ENCODE measurements around the gene ZFYVE28. TPM values are rescaled to one million over a fixed set of nuclear protein-coding genes. Genes with fewer than 3 reads are reported as not detected.
A peak's percentile ranks its signal among the peaks of the same experiment; 100 is the strongest.
"Not testable (repeated sequence)": the region's sequence is repeated elsewhere in the genome, so short reads cannot be mapped to it uniquely, and the experiment has no call there.

The ZFYVE28 gene
- total and polyA plus RNA-seq, 5 donors from 2014 or later = 8.5 to 86.4 (median 17.6) TPM

DNA sequence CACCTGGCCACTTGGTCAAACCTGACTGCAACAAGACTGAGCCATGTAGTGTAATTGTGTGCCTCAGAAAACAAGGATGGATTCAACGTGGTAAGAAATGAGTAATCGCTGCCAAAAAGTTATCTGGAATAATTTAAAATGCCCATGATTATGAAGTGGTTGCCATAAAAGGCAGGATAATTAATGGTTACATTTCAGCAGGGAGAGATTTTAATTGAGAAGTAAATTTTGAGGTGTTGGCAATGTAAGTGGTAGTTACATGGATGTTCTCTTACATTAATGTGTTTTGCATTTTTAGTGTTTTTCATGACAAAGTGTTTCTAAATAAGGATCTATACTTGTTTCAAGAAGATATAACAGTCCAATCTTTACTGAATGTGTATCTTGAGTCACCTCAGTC, 192.2 kb downstream of the ZFYVE28 start:
- Histone ChIP-seq H3K27me3 (ENCODE audit: control insufficient read depth, insufficient read depth, low read length) (no peaks in the 10 kb centered on the region), H3K4me1 (ENCODE audit: control insufficient read depth, insufficient read depth, low read length, poor library complexity, severe bottlenecking) (no peaks in the 10 kb centered on the region), H3K9me3 (ENCODE audit: control insufficient read depth in 2 of 2, low read length in 2 of 2) (no peaks in the 10 kb centered on the region), H3K27ac (ENCODE audit: insufficient read depth, low read length, poor library complexity, severe bottlenecking) (no peak overlapping the region), H3K36me3 (ENCODE audit: control insufficient read depth, insufficient read depth, low read length) (peaks cover 23% of the 10 kb centered on the region), H3K4me3 (ENCODE audit: low read depth, low read length) (no peak overlapping the region)
- DNase-seq (no peak), ATAC-seq (ENCODE audit: low read depth in 2 of 2) (no peak)
- Mint-ChIP-seq H3K27ac (no peak overlapping the region), H3K4me3 (no peak overlapping the region), H3K36me3 (peaks cover 19% of the 10 kb centered on the region), H3K9me3 (peaks cover 0 to 1% (median 0%) of the 10 kb centered on the region in 7 donors), H3K4me1 (peaks cover 3 to 21% (median 7%) of the 10 kb centered on the region in 4 donors), H3K27me3 (no peaks in the 10 kb centered on the region)

DNA sequence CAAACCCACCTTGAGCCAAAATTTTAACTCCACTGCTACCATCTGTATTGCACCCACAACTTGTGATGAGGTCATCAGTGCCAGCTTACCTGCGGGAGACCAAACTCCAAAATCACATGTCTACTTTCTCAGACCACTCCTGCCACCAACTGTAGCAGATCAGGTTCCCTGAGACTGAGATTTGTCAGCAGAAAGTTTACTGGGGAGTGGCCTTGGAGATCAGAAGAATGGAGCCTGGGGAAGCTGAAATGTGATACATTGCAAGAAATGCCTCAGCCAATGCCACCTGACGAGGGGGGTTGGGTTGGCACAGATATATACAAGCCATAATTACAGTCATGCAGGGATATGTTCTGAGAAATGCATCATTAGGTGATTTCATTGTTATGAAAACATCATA, 195.6 kb downstream of the ZFYVE28 start:
- Histone ChIP-seq H3K4me3 (ENCODE audit: low read depth, low read length) (no peak overlapping the region), H3K27me3 (ENCODE audit: control insufficient read depth, insufficient read depth, low read length) (no peaks in the 10 kb centered on the region), H3K36me3 (ENCODE audit: control insufficient read depth, insufficient read depth, low read length) (peaks cover 15% of the 10 kb centered on the region), H3K4me1 (ENCODE audit: control insufficient read depth, insufficient read depth, low read length, poor library complexity, severe bottlenecking) (peaks cover 6% of the 10 kb centered on the region), H3K27ac (ENCODE audit: insufficient read depth, low read length, poor library complexity, severe bottlenecking) (no peak overlapping the region), H3K9me3 (ENCODE audit: control insufficient read depth in 2 of 2, low read length in 2 of 2) (no peaks in the 10 kb centered on the region)
- no peaks in the 10 kb centered on the region for H3K9me3 Mint-ChIP-seq
- DNase-seq (no peak), ATAC-seq (ENCODE audit: low read depth in 2 of 2) (no peak)
- H3K27me3 Mint-ChIP-seq = no peaks in the 10 kb centered on the region
- H3K27ac Mint-ChIP-seq = peak overlapping the region in 2 of 3 donors; percentile 38 to 39
- H3K4me3 Mint-ChIP-seq = no peak overlapping the region
- peaks cover 14% of the 10 kb centered on the region for H3K36me3 Mint-ChIP-seq
- H3K4me1 Mint-ChIP-seq = peaks cover 3 to 12% (median 9%) of the 10 kb centered on the region in 4 donors

DNA sequence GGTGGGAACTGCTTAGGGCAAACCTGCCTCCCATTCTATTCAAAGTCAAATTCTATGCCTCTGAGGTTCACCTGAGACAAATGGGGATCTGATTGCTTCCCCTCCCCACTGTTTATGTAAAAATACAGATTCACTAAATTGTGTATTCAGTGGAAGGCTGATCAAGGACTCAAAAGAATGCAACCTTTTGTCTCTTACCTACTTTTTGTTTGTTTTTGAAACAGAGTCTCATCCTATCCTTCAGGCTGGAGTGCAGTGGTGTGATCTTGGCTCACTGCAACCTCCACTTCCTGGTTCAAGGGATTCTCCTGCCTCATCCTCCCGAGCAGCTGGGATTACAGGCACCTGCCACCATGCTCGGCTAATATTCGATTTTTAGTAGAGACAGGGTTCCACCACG, 197.1 kb downstream of the ZFYVE28 start:
- not testable (repeated sequence) for H3K27ac Mint-ChIP-seq, H3K27me3 Mint-ChIP-seq, H3K36me3 Mint-ChIP-seq

DNA sequence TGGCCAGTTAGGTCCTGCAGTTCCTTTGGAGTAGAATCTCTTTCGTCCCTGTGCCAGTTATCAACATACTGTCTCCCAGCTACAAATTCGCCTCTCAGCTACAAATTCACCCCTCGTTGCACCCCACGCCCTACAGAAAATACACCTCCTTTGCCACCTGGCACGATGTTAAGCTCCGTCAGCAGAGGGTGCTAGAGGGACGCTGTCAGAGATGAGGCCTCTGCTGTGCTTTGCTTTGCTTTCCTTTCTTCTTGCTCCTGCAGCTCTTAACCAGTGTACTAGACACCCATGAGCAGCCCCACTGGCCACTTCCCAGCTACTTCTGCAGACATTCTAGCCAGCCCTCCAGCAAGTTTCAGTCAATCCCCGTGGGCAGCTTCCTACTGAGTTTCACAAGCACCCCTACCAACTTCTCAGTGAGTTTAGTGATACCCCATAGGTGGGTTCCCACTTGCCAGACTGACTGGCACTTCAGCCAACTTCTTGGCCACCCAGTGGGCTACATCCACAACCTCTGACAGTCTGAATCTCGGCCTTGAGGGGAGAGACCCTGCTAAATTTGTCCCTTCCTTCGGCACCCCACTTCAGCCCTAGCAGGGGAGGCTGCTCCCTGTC, 198.3 kb downstream of the ZFYVE28 start:
- no peak overlapping the region for H3K4me3 ChIP-seq (ENCODE audit: low read depth, low read length)
- no peaks in the 10 kb centered on the region for H3K9me3 ChIP-seq (ENCODE audit: control insufficient read depth in 2 of 2, low read length in 2 of 2)
- DNase-seq = peak; percentile 67 to 81 (median 80)
- Mint-ChIP-seq H3K36me3 (peaks cover 4% of the 10 kb centered on the region), H3K9me3 (no peaks in the 10 kb centered on the region), H3K4me1 (peaks cover 0 to 6% (median 3%) of the 10 kb centered on the region in 4 donors), H3K27ac (peak overlapping the region; percentile 1 to 68 (median 62)), H3K4me3 (no peak overlapping the region), H3K27me3 (no peaks in the 10 kb centered on the region)
- H3K27ac ChIP-seq (ENCODE audit: insufficient read depth, low read length, poor library complexity, severe bottlenecking) = no peak overlapping the region
- ATAC-seq (ENCODE audit: low read depth in 2 of 2) = peak; percentile 92
- H3K27me3 ChIP-seq (ENCODE audit: control insufficient read depth, insufficient read depth, low read length) = no peaks in the 10 kb centered on the region
- H3K36me3 ChIP-seq (ENCODE audit: control insufficient read depth, insufficient read depth, low read length) = peaks cover 12% of the 10 kb centered on the region
- H3K4me1 ChIP-seq (ENCODE audit: control insufficient read depth, insufficient read depth, low read length, poor library complexity, severe bottlenecking) = peaks cover 6% of the 10 kb centered on the region

More for the DNA sequence above, 197.1 kb downstream of the ZFYVE28 start:
- H3K9me3 Mint-ChIP-seq; DNase-seq; H3K4me1 Mint-ChIP-seq; H3K27me3 ChIP-seq (ENCODE audit: control insufficient read depth, insufficient read depth, low read length); H3K4me1 ChIP-seq (ENCODE audit: control insufficient read depth, insufficient read depth, low read length, poor library complexity, severe bottlenecking); H3K4me3 Mint-ChIP-seq; H3K9me3 ChIP-seq (ENCODE audit: control insufficient read depth in 2 of 2, low read length in 2 of 2); ATAC-seq (ENCODE audit: low read depth in 2 of 2); H3K27ac ChIP-seq (ENCODE audit: insufficient read depth, low read length, poor library complexity, severe bottlenecking); H3K4me3 ChIP-seq (ENCODE audit: low read depth, low read length): not testable (repeated sequence)
- H3K36me3 ChIP-seq (ENCODE audit: control insufficient read depth, insufficient read depth, low read length) = peaks cover 12% of the 10 kb centered on the region

Other genes starting within 250 kb of the ZFYVE28 start
- gene HAUS3, start 176.5 kb downstream of the ZFYVE28 start, total RNA-seq = 140 TPM
- gene HAUS3, start 176.5 kb downstream of the ZFYVE28 start, polyA plus RNA-seq = 10 to 100 TPM; 27.5 to 29.8 (median 28.4) TPM
- gene POLN, start 176.5 kb downstream of the ZFYVE28 start, total RNA-seq = 4.9 TPM
- gene POLN, start 176.5 kb downstream of the ZFYVE28 start, polyA plus RNA-seq = 1 to 10 TPM in 1 of 4 donors, under 1 TPM in 3; 0.46 to 1.7 (median 0.92) TPM
- 121 TPM for gene MXD4, start 156.5 kb downstream of the ZFYVE28 start, total RNA-seq
- 10 to 100 TPM; 34.3 to 60.4 (median 47.2) TPM for gene MXD4, start 156.5 kb downstream of the ZFYVE28 start, polyA plus RNA-seq
- gene CFAP99, start 310 bp upstream of the ZFYVE28 start, total RNA-seq = 0.20 TPM
- gene CFAP99, start 310 bp upstream of the ZFYVE28 start, polyA plus RNA-seq = not detected
- 111 TPM for gene RNF4, start 50.5 kb upstream of the ZFYVE28 start, total RNA-seq
- 10 to 100 TPM; 72.0 to 94.4 (median 83.0) TPM for gene RNF4, start 50.5 kb upstream of the ZFYVE28 start, polyA plus RNA-seq
- 44.3 TPM for gene FAM193A, start 118.0 kb upstream of the ZFYVE28 start, total RNA-seq
- gene FAM193A, start 118.0 kb upstream of the ZFYVE28 start, polyA plus RNA-seq = 1 to 10 TPM in 2 of 4 donors, under 1 TPM in 2; 0.71 to 1.9 (median 1.3) TPM

Measured in CD4-positive, CD25-positive, alpha-beta regulatory T cell (primary cell).